A549 treated with Mapracorat at 1 μM for 4 hours (cell line): ENCODE measurements around the gene MTFMT. TPM values are rescaled to one million over a fixed set of nuclear protein-coding genes. Genes with fewer than 3 reads are reported as not detected.

Experiments
- total RNA-seq: library from RNA; stranded (reverse); fragments of 200-300 nt; extraction: Qiagen RNA extraction; gene quantifications from 5 replicates; pipeline ENCODE4 v1.2.3, GENCODE V29; 2022

The MTFMT gene
- 22.3 to 28.2 TPM (median 26.6 TPM) in 5 replicates for total RNA-seq

GRCh38 chr15:65028921-65029735, at the start of gene MTFMT:
Gene MTFMT (minus strand): TSS chr15:65029639. CDS start chr15:65029613, 26 bp downstream.

GRCh38 chr15:65076486-65077290, 47.2 kb upstream of the MTFMT start, which contains the start of gene KBTBD13:
Gene KBTBD13 (plus strand): TSS chr15:65076746. CDS start chr15:65076816, 70 bp downstream.

GRCh38 chr15:65067645-65068402, 38.4 kb upstream of the MTFMT start, which contains the start of gene RASL12:
Gene RASL12 (minus strand): TSS chr15:65067991. CDS start chr15:65067835, 156 bp downstream.

GRCh38 chr15:65044724-65045481, 15.5 kb upstream of the MTFMT start, which contains the start of gene SLC51B:
Gene SLC51B (plus strand): TSS chr15:65045387. CDS start chr15:65050005, 4,618 bp downstream.

GRCh38 chr15:64989416-64990167, 39.8 kb downstream of the MTFMT start, which contains the start of gene SPG21:
Gene SPG21 (minus strand): TSS chr15:64989914. CDS start chr15:64983569, 6,345 bp downstream.

Other genes starting within 250 kb of the MTFMT start
- 11.6 to 23.5 TPM (median 16.4 TPM) in 5 replicates for gene PIF1, start 204.0 kb downstream of the MTFMT start, total RNA-seq
- gene PLEKHO2, start 187.7 kb downstream of the MTFMT start, total RNA-seq: 5.4 to 6.4 TPM (median 6.0 TPM) in 5 replicates
- 1.7 to 2.8 TPM (median 2.2 TPM) in 5 replicates for gene ANKDD1A, start 117.7 kb downstream of the MTFMT start, total RNA-seq
- 115 to 127 TPM (median 122 TPM) in 5 replicates for gene SPG21, start 39.7 kb downstream of the MTFMT start, total RNA-seq
- gene SLC51B, start 15.7 kb upstream of the MTFMT start, total RNA-seq: 14.3 to 20.5 TPM (median 15.7 TPM) in 5 replicates
- gene RASL12, start 38.4 kb upstream of the MTFMT start, total RNA-seq: 0.10 to 0.16 TPM (median 0.12 TPM) in 5 replicates
- gene KBTBD13, start 47.1 kb upstream of the MTFMT start, total RNA-seq: not detected in 5 replicates
- gene UBAP1L, start 85.6 kb upstream of the MTFMT start, total RNA-seq: 0.55 to 2.0 TPM (median 0.74 TPM) in 5 replicates
- 24.5 to 29.7 TPM (median 27.7 TPM) in 5 replicates for gene PDCD7, start 104.2 kb upstream of the MTFMT start, total RNA-seq
- 37.2 to 54.0 TPM (median 48.0 TPM) in 5 replicates for gene CLPX, start 155.7 kb upstream of the MTFMT start, total RNA-seq
- 0.11 to 0.24 TPM (median 0.17 TPM) in 5 replicates for gene CILP, start 181.8 kb upstream of the MTFMT start, total RNA-seq